Measurements from ENCODE around the gene C19orf33. TPM values are rescaled to one million over a fixed set of nuclear protein-coding genes. Genes with fewer than 3 reads are reported as not detected.

The C19orf33 gene
- total and polyA plus RNA-seq, 9 of the 15 experiments (the other 6 are each of a cell fraction or from before 2014, with no cell fraction given), result 3.2 TPM; not detected in 8

GRCh38 chr19:38340927-38341326 is 36.9 kb downstream of the C19orf33 start:
- H3K27ac ChIP-seq (ENCODE audit: extremely low read depth, low read depth, low read length), result no peak overlapping the region
- no peaks in the 10 kb centered on the region for H4K20me1 ChIP-seq (replicated peaks; ENCODE audit: control insufficient read depth, insufficient read depth, low read length)
- no peak overlapping the region for H3K4me3 ChIP-seq
- no TSS peak for BruUV-seq (replicated peaks)
- intact Hi-C loops (cut with micrococcal nuclease), result no loop called here
- no peak for ATAC-seq
- H3K4me1 ChIP-seq (replicated peaks in 1 of 2; ENCODE audit: control insufficient read depth in 2 of 2, insufficient read depth in 2 of 2, low read length in 2 of 2), result peaks cover 13 to 34% of the 10 kb centered on the region in 2 experiments; a peak in 4 of 5 replicates
- H3K27me3 ChIP-seq (ENCODE audit: control insufficient read depth in 2 of 2, insufficient read depth in 2 of 2, low read length in 2 of 2), result no peaks in the 10 kb centered on the region
- no peak overlapping the region for H2AFZ ChIP-seq (ENCODE audit: low read depth, low read length)
- no peaks in the 10 kb centered on the region for H3K9me1 ChIP-seq (ENCODE audit: control insufficient read depth, insufficient read depth, low read length)
- no peaks in the 10 kb centered on the region for H3K36me3 ChIP-seq (ENCODE audit: control insufficient read depth, insufficient read depth, low read length)
- no peak for FAIRE-seq
- no peak overlapping the region for H3K4me2 ChIP-seq (ENCODE audit: insufficient read depth, low read length)
- H3K79me2 ChIP-seq (ENCODE audit: control insufficient read depth, insufficient read depth, low read length), result peaks cover 2% of the 10 kb centered on the region; the same call in 1 of the 3 replicates
- WGBS (ENCODE audit: insufficient coverage, low coverage, missing lambda C conversion rate), result 32% methylated on average over 2 of the region's 2 CpGs
- POLR2A ChIA-PET, result interaction anchor here (1.4 kb wide), 1 partner anchor 12 kb away, joined by 4 read pairs; no protein-coding TSS in a partner anchor
- no peaks in the 10 kb centered on the region for H3K9me3 ChIP-seq (replicated peaks; ENCODE audit: control insufficient read depth, insufficient read depth, low read depth, low read length)
- in situ Hi-C loops (cut with MboI), result loop anchor here (25.0 kb wide), 1 partner anchor 429 kb away; the partner anchor contains the start of genes SIPA1L3 and WDR87
- H3K9ac ChIP-seq (ENCODE audit: insufficient read depth in 1 of 2, low read depth in 2 of 2, low read length in 2 of 2), result peak overlapping the region in 1 of 2 experiments; percentile 52; a peak in 1 of 4 replicates
- CTCF ChIA-PET (ENCODE audit: low intra/inter-chr PET ratio), result no interaction called here
- no peak for DNase-seq (ENCODE audit: extremely low read depth in 1 of 4, low spot score in 3 of 4)
- TF ChIP-seq HMGN3 (IDR thresholded peaks at IDR 0.05; ENCODE audit: borderline replicate concordance, extremely low read depth, insufficient read length, low read depth, low read length) (no peak), SMAD4 (CRISPR knock-in tag; conservative IDR thresholded peaks at IDR 0.05) (no peak), SIN3A (IDR thresholded peaks at IDR 0.05; ENCODE audit: borderline replicate concordance in 2 of 2, control insufficient read depth in 1 of 2, low read depth in 2 of 2, low read length in 2 of 2) (no peak), PYGO2 (tag; IDR thresholded peaks at IDR 0.05) (no peak), IFI16 (CRISPR knock-in tag; IDR thresholded peaks at IDR 0.05) (no peak), ILK (tag; IDR thresholded peaks at IDR 0.05; ENCODE audit: borderline replicate concordance, low read depth) (no peak), ZFP1 (CRISPR knock-in tag; IDR thresholded peaks at IDR 0.05) (no peak), ZNF79 (CRISPR knock-in tag; IDR thresholded peaks at IDR 0.05; ENCODE audit: low read depth) (no peak)
- TF ChIP-seq, protein P1, sequence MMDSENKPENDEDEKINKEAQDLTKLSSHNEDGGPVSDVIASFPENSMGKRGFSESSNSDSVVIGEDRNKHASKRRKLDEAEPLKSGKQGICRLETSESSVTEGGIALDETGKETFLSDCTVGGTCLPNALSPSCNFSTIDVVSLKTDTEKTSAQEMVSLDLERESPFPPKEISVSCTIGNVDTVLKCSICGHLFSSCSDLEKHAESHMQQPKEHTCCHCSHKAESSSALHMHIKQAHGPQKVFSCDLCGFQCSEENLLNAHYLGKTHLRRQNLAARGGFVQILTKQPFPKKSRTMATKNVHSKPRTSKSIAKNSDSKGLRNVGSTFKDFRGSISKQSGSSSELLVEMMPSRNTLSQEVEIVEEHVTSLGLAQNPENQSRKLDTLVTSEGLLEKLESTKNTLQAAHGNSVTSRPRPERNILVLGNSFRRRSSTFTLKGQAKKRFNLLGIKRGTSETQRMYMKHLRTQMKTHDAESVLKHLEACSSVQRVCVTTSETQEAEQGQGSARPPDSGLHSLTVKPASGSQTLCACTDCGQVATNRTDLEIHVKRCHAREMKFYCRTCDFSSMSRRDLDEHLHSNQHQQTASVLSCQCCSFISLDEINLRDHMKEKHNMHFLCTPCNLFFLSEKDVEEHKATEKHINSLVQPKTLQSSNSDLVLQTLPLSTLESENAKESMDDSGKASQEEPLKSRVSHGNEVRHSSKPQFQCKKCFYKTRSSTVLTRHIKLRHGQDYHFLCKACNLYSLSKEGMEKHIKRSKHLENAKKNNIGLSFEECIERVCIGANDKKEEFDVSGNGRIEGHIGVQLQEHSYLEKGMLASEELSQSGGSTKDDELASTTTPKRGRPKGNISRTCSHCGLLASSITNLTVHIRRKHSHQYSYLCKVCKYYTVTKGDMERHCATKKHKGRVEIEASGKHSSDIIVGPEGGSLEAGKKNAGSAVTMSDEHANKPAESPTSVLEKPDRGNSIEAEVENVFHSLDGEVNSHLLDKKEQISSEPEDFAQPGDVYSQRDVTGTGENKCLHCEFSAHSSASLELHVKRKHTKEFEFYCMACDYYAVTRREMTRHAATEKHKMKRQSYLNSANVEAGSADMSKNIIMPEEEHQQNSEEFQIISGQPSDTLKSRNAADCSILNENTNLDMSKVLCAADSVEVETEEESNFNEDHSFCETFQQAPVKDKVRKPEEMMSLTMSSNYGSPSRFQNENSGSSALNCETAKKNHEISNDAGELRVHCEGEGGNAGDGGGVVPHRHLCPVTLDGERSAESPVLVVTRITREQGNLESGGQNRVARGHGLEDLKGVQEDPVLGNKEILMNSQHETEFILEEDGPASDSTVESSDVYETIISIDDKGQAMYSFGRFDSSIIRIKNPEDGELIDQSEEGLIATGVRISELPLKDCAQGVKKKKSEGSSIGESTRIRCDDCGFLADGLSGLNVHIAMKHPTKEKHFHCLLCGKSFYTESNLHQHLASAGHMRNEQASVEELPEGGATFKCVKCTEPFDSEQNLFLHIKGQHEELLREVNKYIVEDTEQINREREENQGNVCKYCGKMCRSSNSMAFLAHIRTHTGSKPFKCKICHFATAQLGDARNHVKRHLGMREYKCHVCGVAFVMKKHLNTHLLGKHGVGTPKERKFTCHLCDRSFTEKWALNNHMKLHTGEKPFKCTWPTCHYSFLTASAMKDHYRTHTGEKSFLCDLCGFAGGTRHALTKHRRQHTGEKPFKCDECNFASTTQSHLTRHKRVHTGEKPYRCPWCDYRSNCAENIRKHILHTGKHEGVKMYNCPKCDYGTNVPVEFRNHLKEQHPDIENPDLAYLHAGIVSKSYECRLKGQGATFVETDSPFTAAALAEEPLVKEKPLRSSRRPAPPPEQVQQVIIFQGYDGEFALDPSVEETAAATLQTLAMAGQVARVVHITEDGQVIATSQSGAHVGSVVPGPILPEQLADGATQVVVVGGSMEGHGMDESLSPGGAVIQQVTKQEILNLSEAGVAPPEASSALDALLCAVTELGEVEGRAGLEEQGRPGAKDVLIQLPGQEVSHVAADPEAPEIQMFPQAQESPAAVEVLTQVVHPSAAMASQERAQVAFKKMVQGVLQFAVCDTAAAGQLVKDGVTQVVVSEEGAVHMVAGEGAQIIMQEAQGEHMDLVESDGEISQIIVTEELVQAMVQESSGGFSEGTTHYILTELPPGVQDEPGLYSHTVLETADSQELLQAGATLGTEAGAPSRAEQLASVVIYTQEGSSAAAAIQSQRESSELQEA (IDR thresholded peaks at IDR 0.05; ENCODE audit: low read depth), result no peak
- TF ChIP-seq, protein P2, sequence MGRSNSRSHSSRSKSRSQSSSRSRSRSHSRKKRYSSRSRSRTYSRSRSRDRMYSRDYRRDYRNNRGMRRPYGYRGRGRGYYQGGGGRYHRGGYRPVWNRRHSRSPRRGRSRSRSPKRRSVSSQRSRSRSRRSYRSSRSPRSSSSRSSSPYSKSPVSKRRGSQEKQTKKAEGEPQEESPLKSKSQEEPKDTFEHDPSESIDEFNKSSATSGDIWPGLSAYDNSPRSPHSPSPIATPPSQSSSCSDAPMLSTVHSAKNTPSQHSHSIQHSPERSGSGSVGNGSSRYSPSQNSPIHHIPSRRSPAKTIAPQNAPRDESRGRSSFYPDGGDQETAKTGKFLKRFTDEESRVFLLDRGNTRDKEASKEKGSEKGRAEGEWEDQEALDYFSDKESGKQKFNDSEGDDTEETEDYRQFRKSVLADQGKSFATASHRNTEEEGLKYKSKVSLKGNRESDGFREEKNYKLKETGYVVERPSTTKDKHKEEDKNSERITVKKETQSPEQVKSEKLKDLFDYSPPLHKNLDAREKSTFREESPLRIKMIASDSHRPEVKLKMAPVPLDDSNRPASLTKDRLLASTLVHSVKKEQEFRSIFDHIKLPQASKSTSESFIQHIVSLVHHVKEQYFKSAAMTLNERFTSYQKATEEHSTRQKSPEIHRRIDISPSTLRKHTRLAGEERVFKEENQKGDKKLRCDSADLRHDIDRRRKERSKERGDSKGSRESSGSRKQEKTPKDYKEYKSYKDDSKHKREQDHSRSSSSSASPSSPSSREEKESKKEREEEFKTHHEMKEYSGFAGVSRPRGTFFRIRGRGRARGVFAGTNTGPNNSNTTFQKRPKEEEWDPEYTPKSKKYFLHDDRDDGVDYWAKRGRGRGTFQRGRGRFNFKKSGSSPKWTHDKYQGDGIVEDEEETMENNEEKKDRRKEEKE (IDR thresholded peaks at IDR 0.05; ENCODE audit: borderline replicate concordance in 1 of 2, control insufficient read depth in 1 of 2, low read depth in 2 of 2, low read length in 1 of 2), result no peak

Measured in K562 (cell line).